ENCODE results near the gene CHST12. TPM values are rescaled to one million over a fixed set of nuclear protein-coding genes. Genes with fewer than 3 reads are reported as not detected.

CHST12 gene
- total RNA-seq, 1 experiment from 2014 or later, result 18.3 TPM

GRCh38 chr7:2404714-2405119 is 1.3 kb downstream of the CHST12 start:
- TF ChIP-seq ZBTB21 (CRISPR knock-in tag; IDR thresholded peaks at IDR 0.05; ENCODE audit: borderline replicate concordance) (no peak), ZNF671 (CRISPR knock-in tag; IDR thresholded peaks at IDR 0.05) (no peak), PRRX2 (CRISPR knock-in tag; IDR thresholded peaks at IDR 0.05) (no peak)

GRCh38 chr7:2405201-2405600 is 1.8 kb downstream of the CHST12 start:
- ATAC-seq, result no peak
- TF ChIP-seq ZNF281 (CRISPR knock-in tag; IDR thresholded peaks at IDR 0.05) (no peak), TCF7 (CRISPR knock-in tag; IDR thresholded peaks at IDR 0.05; ENCODE audit: low read depth) (no peak), USF2 (CRISPR knock-in tag; IDR thresholded peaks at IDR 0.05) (no peak), ZNF232 (CRISPR knock-in tag; IDR thresholded peaks at IDR 0.05) (no peak)
- no peaks in the 10 kb centered on the region for H3K36me3 Mint-ChIP-seq
- peak overlapping the region; percentile 76 for H3K4me3 Mint-ChIP-seq
- no peak for DNase-seq (ENCODE audit: low spot score)
- 0 out of 2 replicates have a peak overlapping the region, but pooled peaks have one; percentile 8 for H3K27ac Mint-ChIP-seq
- ChIA-PET POLR2A (interaction anchor here (0.6 kb wide), 1 partner anchor 260 kb away, joined by 3 read pairs; no protein-coding TSS in a partner anchor), CTCF (interaction anchor here (0.8 to 3.1 kb wide), 3 partner anchors 21 to 305 kb away, joined by 3 to 15 read pairs (median 4); no protein-coding TSS in a partner anchor)
- peaks cover 37% of the 10 kb centered on the region for H3K4me1 Mint-ChIP-seq
- H3K9me3 Mint-ChIP-seq, result no peaks in the 10 kb centered on the region
- H3K27me3 Mint-ChIP-seq (ENCODE audit: low read depth), result no peaks in the 10 kb centered on the region

More at GRCh38 chr7:2404714-2405119, 1.3 kb downstream of the CHST12 start:
- Mint-ChIP-seq H3K4me3 (peak overlapping the region; percentile 76), H3K36me3 (no peaks in the 10 kb centered on the region), H3K27me3 (ENCODE audit: low read depth) (no peaks in the 10 kb centered on the region), H3K9me3 (no peaks in the 10 kb centered on the region), H3K4me1 (peaks cover 37% of the 10 kb centered on the region), H3K27ac (no peak overlapping the region)
- DNase-seq (ENCODE audit: low spot score) (no peak), ATAC-seq (no peak)
- CTCF ChIA-PET, result interaction anchor here (0.8 to 3.1 kb wide), 3 partner anchors 21 to 305 kb away, joined by 3 to 15 read pairs (median 4); no protein-coding TSS in a partner anchor
- POLR2A ChIA-PET, result interaction anchor here (0.6 kb wide), 1 partner anchor 260 kb away, joined by 3 read pairs; no protein-coding TSS in a partner anchor

- no peak for ATAC-seq
- DNase-seq (ENCODE audit: low spot score), result no peak
- TF ChIP-seq CDX4 (CRISPR knock-in tag; IDR thresholded peaks at IDR 0.05; ENCODE audit: borderline replicate concordance), result no peak
- no peak for TF ChIP-seq ATF3 (CRISPR knock-in tag; conservative IDR thresholded peaks at IDR 0.05)
- no peak for TF ChIP-seq IRF2 (CRISPR knock-in tag; IDR thresholded peaks at IDR 0.05; ENCODE audit: borderline replicate concordance, low read depth)
- TF ChIP-seq SMAD3 (CRISPR knock-in tag; IDR thresholded peaks at IDR 0.05; ENCODE audit: borderline replicate concordance), result no peak
- TF ChIP-seq MYBL2 (CRISPR knock-in tag; IDR thresholded peaks at IDR 0.05), result no peak
- no peak for TF ChIP-seq HMGA2 (CRISPR knock-in tag; IDR thresholded peaks at IDR 0.05)
- no peak for TF ChIP-seq NFATC4 (CRISPR knock-in tag; IDR thresholded peaks at IDR 0.05)
- Mint-ChIP-seq H3K36me3 (no peaks in the 10 kb centered on the region), H3K9me3 (no peaks in the 10 kb centered on the region), H3K27me3 (ENCODE audit: low read depth) (no peaks in the 10 kb centered on the region), H3K4me3 (peak overlapping the region; percentile 14; the same call in 1 of the 2 replicates), H3K27ac (peak overlapping the region; percentile 80; the same call in 1 of the 2 replicates), H3K4me1 (peaks cover 35% of the 10 kb centered on the region)
- ChIA-PET POLR2A (interaction anchor here (0.5 to 0.6 kb wide), 2 partner anchors 9 to 259 kb away, joined by 3 read pairs; no protein-coding TSS in a partner anchor), CTCF (interaction anchor here (1.5 to 3.1 kb wide), 2 partner anchors 26 to 304 kb away, joined by 4 to 15 read pairs; no protein-coding TSS in a partner anchor)
Measured at GRCh38 chr7:2405601-2406345, 2.4 kb downstream of the CHST12 start.

Data from WTC11 (cell line).